G401.6 (cell line): ENCODE measurements around the gene HOXB3.
A peak's percentile ranks its signal among the peaks of the same experiment; 100 is the strongest.

Experiments used
- FAIRE-seq: peaks from 2 replicates; lab custom pipeline; 2012; peaks lifted over from hg19 to GRCh38; lab: Jason Lieb, UNC

HOXB3 gene

GRCh38 chr17:48625495-48626244 lies 35.6 kb upstream of the HOXB3 start:
- FAIRE-seq: no peak

- FAIRE-seq: no peak
These were observed 34.8 kb upstream of the HOXB3 start for GRCh38 chr17:48624544-48625494.

GRCh38 chr17:48624118-48624517 lies 34.1 kb upstream of the HOXB3 start:
- FAIRE-seq: no peak

GRCh38 chr17:48623583-48623982 lies 33.5 kb upstream of the HOXB3 start:
- FAIRE-seq: no peak

GRCh38 chr17:48622857-48623256 lies 32.8 kb upstream of the HOXB3 start:
- FAIRE-seq: no peak

GRCh38 chr17:48621410-48622392 lies 31.7 kb upstream of the HOXB3 start:
- no peak for FAIRE-seq

GRCh38 chr17:48620461-48621139 lies 30.6 kb upstream of the HOXB3 start:
- FAIRE-seq: no peak

- FAIRE-seq: no peak
These were observed 29.9 kb upstream of the HOXB3 start for GRCh38 chr17:48619826-48620449.

- peak; percentile 98 for FAIRE-seq
These were observed 28.3 kb upstream of the HOXB3 start for GRCh38 chr17:48618256-48618896.

GRCh38 chr17:48617471-48618255 lies 27.6 kb upstream of the HOXB3 start:
- no peak for FAIRE-seq

GRCh38 chr17:48616717-48617470 lies 26.9 kb upstream of the HOXB3 start:
- FAIRE-seq: no peak

- no peak for FAIRE-seq
These were observed 26.1 kb upstream of the HOXB3 start for GRCh38 chr17:48615963-48616716.

- FAIRE-seq: peak; percentile 81
These were observed 25.3 kb upstream of the HOXB3 start, which contains the start of gene HOXB8 for GRCh38 chr17:48615047-48615962. HOXB8 (minus strand) TSS chr17:48615292; CDS start chr17:48614704, 588 bp downstream.

GRCh38 chr17:48613862-48614694 lies 24.0 kb upstream of the HOXB3 start:
- FAIRE-seq: no peak

GRCh38 chr17:48612854-48613691 lies 23.0 kb upstream of the HOXB3 start:
- no peak for FAIRE-seq
